ENCODE results near the gene CETN2.

- TF ChIP-seq CTCF (IDR thresholded peaks at IDR 0.05) (no peak), POLR2A (IDR thresholded peaks at IDR 0.05) (no peak)
Observed at GRCh38 chrX:152861116-152861515, 30.6 kb upstream of the CETN2 start.
